ENCODE measurements around the gene LILRA5.

LILRA5 gene

DNA sequence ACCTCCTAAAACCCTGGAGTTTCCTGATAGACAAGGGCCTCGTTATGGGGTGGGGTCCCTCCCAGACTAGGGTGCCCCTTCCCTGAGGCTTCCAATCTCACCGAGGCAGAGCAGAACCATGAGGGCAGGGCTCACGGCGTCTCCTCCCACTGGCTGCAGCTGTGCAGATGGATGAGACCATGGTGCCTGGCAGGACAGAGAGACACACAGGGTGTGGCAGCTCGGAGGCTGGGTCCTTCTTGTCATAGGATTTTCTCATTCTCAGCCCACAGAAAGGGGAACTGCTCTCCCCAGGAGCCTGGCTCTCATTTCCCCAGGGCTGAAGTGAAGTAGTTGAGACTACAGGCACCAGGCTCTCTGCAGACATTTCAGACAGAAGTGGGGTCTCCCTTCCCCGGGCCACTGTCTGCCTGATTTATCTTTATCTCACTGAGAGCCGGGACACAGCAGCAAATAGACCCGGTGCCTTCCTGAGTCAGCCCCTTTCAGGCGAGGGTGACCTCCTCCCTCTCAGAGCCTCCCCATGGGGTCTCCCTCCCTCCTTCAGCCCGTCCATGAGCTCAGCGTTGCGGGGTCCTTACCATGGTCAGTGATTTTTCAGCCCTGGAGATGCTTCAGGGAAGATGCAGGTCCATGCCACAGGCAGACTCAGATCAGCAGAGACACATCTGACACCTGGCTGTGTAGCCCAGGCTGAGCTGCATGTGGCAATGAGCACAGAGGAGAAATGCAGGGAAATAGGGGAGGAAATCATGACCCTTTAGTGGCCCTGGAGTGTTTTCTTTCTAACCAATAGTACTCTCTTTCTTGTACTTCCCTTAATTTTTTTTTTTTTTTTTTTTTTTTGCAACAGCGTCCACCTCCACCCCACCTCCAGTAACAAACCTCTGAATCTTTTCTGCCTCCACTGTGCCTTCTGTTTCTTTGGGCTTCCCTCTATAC lies at the start of gene LILRA5:
TSS of gene LILRA5 (minus strand) at position 731 of the 942 bp plus-strand sequence. CDS start at position 584, 147 bp downstream.
- no peak for TF ChIP-seq YY1 (IDR thresholded peaks at IDR 0.05; ENCODE audit: low read depth)
- TF ChIP-seq EP300 (IDR thresholded peaks at IDR 0.05; ENCODE audit: borderline replicate concordance) = no peak
- TF ChIP-seq TAF1 (IDR thresholded peaks at IDR 0.05; ENCODE audit: low read depth) = no peak
- TF ChIP-seq, protein P1, sequence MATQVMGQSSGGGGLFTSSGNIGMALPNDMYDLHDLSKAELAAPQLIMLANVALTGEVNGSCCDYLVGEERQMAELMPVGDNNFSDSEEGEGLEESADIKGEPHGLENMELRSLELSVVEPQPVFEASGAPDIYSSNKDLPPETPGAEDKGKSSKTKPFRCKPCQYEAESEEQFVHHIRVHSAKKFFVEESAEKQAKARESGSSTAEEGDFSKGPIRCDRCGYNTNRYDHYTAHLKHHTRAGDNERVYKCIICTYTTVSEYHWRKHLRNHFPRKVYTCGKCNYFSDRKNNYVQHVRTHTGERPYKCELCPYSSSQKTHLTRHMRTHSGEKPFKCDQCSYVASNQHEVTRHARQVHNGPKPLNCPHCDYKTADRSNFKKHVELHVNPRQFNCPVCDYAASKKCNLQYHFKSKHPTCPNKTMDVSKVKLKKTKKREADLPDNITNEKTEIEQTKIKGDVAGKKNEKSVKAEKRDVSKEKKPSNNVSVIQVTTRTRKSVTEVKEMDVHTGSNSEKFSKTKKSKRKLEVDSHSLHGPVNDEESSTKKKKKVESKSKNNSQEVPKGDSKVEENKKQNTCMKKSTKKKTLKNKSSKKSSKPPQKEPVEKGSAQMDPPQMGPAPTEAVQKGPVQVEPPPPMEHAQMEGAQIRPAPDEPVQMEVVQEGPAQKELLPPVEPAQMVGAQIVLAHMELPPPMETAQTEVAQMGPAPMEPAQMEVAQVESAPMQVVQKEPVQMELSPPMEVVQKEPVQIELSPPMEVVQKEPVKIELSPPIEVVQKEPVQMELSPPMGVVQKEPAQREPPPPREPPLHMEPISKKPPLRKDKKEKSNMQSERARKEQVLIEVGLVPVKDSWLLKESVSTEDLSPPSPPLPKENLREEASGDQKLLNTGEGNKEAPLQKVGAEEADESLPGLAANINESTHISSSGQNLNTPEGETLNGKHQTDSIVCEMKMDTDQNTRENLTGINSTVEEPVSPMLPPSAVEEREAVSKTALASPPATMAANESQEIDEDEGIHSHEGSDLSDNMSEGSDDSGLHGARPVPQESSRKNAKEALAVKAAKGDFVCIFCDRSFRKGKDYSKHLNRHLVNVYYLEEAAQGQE (IDR thresholded peaks at IDR 0.05; ENCODE audit: low read depth) = no peak
- TF ChIP-seq TEAD4 (IDR thresholded peaks at IDR 0.05) = no peak
- TF ChIP-seq, protein P2, sequence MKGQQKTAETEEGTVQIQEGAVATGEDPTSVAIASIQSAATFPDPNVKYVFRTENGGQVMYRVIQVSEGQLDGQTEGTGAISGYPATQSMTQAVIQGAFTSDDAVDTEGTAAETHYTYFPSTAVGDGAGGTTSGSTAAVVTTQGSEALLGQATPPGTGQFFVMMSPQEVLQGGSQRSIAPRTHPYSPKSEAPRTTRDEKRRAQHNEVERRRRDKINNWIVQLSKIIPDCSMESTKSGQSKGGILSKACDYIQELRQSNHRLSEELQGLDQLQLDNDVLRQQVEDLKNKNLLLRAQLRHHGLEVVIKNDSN (IDR thresholded peaks at IDR 0.05) = no peak
- TF ChIP-seq, protein P3, sequence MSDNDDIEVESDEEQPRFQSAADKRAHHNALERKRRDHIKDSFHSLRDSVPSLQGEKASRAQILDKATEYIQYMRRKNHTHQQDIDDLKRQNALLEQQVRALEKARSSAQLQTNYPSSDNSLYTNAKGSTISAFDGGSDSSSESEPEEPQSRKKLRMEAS (IDR thresholded peaks at IDR 0.05) = no peak
- TF ChIP-seq NFIC (IDR thresholded peaks at IDR 0.05) = no peak
- no peak for TF ChIP-seq FOXM1 (IDR thresholded peaks at IDR 0.05; ENCODE audit: borderline replicate concordance, low read depth)
- no peak for TF ChIP-seq CREB1 (IDR thresholded peaks at IDR 0.05; ENCODE audit: low read depth)
- no peak for TF ChIP-seq RAD21 (IDR thresholded peaks at IDR 0.05; ENCODE audit: low read depth)
- TF ChIP-seq ZBTB7A (IDR thresholded peaks at IDR 0.05; ENCODE audit: low read depth) = no peak
- no peak for TF ChIP-seq EGR1 (IDR thresholded peaks at IDR 0.05)
- TF ChIP-seq CEBPB (IDR thresholded peaks at IDR 0.05) = no peak

DNA sequence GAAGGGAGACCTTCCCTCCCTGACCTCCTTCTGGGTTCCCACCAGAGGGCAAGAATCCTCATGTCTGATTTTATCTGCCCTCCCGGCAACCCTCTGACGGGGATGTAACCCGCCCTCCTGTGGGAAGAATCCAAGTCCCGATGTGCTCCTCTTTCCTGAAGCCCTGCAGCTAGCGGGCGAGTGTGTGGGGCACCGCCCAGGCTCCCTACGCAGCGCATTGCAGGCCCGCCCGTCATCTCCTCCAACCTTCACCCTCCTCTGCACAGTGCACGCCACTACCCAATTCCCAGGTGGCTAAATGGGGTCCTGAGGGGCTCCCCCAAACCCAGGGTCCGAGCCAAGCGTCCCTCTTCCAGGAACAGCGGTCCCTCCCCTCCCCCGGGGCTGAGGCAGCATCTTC lies 44.4 kb upstream of the LILRA5 start:
- TF ChIP-seq, protein P3 (IDR thresholded peaks at IDR 0.05) = no peak

DNA sequence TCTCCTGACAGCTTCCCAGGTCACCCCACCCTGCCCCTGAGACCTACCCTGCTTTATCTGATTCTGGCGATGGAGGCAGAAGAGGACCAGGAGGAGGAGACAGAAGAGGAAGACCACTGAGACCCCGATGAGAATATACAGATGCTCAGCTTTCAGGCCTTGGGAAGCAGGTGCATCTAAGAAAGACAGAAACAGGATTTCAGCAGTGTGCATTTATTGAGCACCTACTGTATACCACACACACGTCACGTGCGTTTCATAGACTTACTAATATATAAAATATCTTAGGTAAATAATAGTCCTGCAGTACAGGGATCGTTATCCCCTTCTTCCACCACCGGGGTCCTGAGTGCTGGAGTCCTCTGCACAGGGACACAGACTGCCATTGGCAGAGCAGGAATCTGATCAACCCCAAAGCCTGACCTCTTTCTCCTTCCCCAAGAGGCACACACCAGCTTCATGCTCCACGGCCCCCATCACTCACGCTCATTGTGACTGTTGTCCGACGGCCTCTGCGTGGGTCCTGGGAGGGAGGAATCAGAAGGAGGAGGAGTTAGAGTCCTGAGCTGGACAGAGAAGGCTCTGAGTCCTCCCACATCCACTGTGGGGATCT lies 43.6 kb upstream of the LILRA5 start:
- TF ChIP-seq, protein P3 (IDR thresholded peaks at IDR 0.05) = no peak
- TF ChIP-seq TEAD4 (IDR thresholded peaks at IDR 0.05) (no peak), TCF12 (IDR thresholded peaks at IDR 0.05; ENCODE audit: low read depth) (no peak), CEBPB (IDR thresholded peaks at IDR 0.05) (no peak), RAD21 (IDR thresholded peaks at IDR 0.05; ENCODE audit: low read depth) (no peak), NFIC (IDR thresholded peaks at IDR 0.05) (no peak), EGR1 (IDR thresholded peaks at IDR 0.05) (no peak), YY1 (IDR thresholded peaks at IDR 0.05; ENCODE audit: low read depth) (no peak), ZBTB7A (IDR thresholded peaks at IDR 0.05; ENCODE audit: low read depth) (no peak), EP300 (IDR thresholded peaks at IDR 0.05; ENCODE audit: borderline replicate concordance) (no peak), CREB1 (IDR thresholded peaks at IDR 0.05; ENCODE audit: low read depth) (no peak), TAF1 (IDR thresholded peaks at IDR 0.05; ENCODE audit: low read depth) (no peak), FOXM1 (IDR thresholded peaks at IDR 0.05; ENCODE audit: borderline replicate concordance, low read depth) (no peak)
- TF ChIP-seq, protein P1 (IDR thresholded peaks at IDR 0.05; ENCODE audit: low read depth) = no peak
- TF ChIP-seq, protein P2 (IDR thresholded peaks at IDR 0.05) = no peak

DNA sequence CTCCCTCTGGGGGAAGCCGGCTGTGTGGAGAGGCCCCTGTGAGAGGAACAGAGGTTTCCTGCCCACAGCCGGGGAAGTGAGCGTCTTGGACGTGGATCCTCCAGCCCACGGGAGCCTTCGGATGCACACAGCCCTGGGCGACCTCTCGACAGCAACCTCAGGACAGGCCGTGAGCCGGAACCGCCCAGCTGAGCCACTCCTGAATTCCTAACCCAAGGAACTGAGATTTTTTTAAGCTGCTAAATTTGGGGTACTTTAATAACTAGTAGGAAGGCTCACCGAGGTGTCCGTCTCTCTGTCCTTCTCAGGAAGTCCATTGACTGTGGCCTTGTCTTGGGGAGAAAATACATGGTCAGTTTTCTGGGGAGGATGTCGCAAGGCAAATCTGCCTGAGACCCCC lies 42.7 kb upstream of the LILRA5 start:
- TF ChIP-seq TAF1 (IDR thresholded peaks at IDR 0.05; ENCODE audit: low read depth) (no peak), CREB1 (IDR thresholded peaks at IDR 0.05; ENCODE audit: low read depth) (no peak), FOXM1 (IDR thresholded peaks at IDR 0.05; ENCODE audit: borderline replicate concordance, low read depth) (no peak), EP300 (IDR thresholded peaks at IDR 0.05; ENCODE audit: borderline replicate concordance) (no peak), TCF12 (IDR thresholded peaks at IDR 0.05; ENCODE audit: low read depth) (no peak), CEBPB (IDR thresholded peaks at IDR 0.05) (no peak), RAD21 (IDR thresholded peaks at IDR 0.05; ENCODE audit: low read depth) (no peak), EGR1 (IDR thresholded peaks at IDR 0.05) (no peak), NFIC (IDR thresholded peaks at IDR 0.05) (no peak), YY1 (IDR thresholded peaks at IDR 0.05; ENCODE audit: low read depth) (no peak), TEAD4 (IDR thresholded peaks at IDR 0.05) (no peak), ZBTB7A (IDR thresholded peaks at IDR 0.05; ENCODE audit: low read depth) (no peak)
- TF ChIP-seq, protein P2 (IDR thresholded peaks at IDR 0.05) = no peak
- TF ChIP-seq, protein P3 (IDR thresholded peaks at IDR 0.05) = no peak
- TF ChIP-seq, protein P1 (IDR thresholded peaks at IDR 0.05; ENCODE audit: low read depth) = no peak

Measured in Ishikawa (cell line).